GM23338 (cell line): ENCODE results near the gene CCDC102A. TPM values are rescaled to one million over a fixed set of nuclear protein-coding genes. Genes with fewer than 3 reads are reported as not detected.

Source experiments
- ATAC-seq: fragments of 200-7000 bp; cut with Tn5 transposase; 3 replicates; pipeline ENCODE4 v1.9.1; 2020
- DNase-seq: peaks from one replicate; pipeline ENCODE4 v3.0.0-alpha.2; 2015; ENCODE audit warnings: low spot score
- H2AFZ ChIP-seq: fragments of 200-600 bp; sonication (generic); 2 replicates; pipeline ENCODE4 v1.8.0; 2016; ENCODE audit warnings: antibody characterized with exemption, mild to moderate bottlenecking, moderate library complexity
- H3F3A ChIP-seq: fragments of 200-600 bp; sonication (generic); replicated peaks from 2 replicates; pipeline ENCODE4 v1.8.0; 2017; ENCODE audit warnings: antibody characterized with exemption, mixed run types, low read depth
- H3K27ac ChIP-seq: fragments of 200-600 bp; sonication (generic); 2 replicates; pipeline ENCODE4 v1.6.1; 2016; ENCODE audit warnings: low read depth
- H3K27me3 ChIP-seq: fragments of 200-600 bp; sonication (generic); 2 replicates; pipeline ENCODE4 v1.8.0; 2016; ENCODE audit warnings: mild to moderate bottlenecking, mixed run types, moderate library complexity; ENCODE audit not compliant: insufficient read depth
- H3K36me3 ChIP-seq: fragments of 200-600 bp; sonication (generic); 2 replicates; pipeline ENCODE4 v1.8.0; 2016; ENCODE audit warnings: mild to moderate bottlenecking; ENCODE audit not compliant: insufficient read depth
- H3K4me1 ChIP-seq: fragments of 200-600 bp; sonication (generic); 2 replicates; pipeline ENCODE4 v1.8.0; 2016; ENCODE audit warnings: mild to moderate bottlenecking, moderate library complexity; ENCODE audit not compliant: insufficient read depth
- H3K4me2 ChIP-seq: fragments of 200-600 bp; sonication (generic); 2 replicates; pipeline ENCODE4 v1.7.1; 2017; ENCODE audit warnings: mixed run types
- H3K4me3 ChIP-seq: fragments of 200-600 bp; sonication (generic); 2 replicates; pipeline ENCODE4 v1.6.1; 2016; ENCODE audit warnings: mixed run types
- H3K79me2 ChIP-seq: fragments of 200-600 bp; sonication (generic); replicated peaks from 2 replicates; pipeline ENCODE4 v1.8.0; 2017; ENCODE audit warnings: mild to moderate bottlenecking; ENCODE audit not compliant: insufficient read depth
- H3K9me2 ChIP-seq: fragments of 200-600 bp; sonication (generic); 2 replicates; pipeline ENCODE4 v1.8.0; 2017; ENCODE audit not compliant: insufficient read depth
- H4K20me1 ChIP-seq: fragments of 200-600 bp; sonication (generic); replicated peaks from 2 replicates; pipeline ENCODE4 v1.8.0; 2017; ENCODE audit warnings: mild to moderate bottlenecking; ENCODE audit not compliant: insufficient read depth
- H3K27ac Mint-ChIP-seq: 2 replicates; pipeline ENCODE4 v1.8.0; 2020; ENCODE audit warnings: inconsistent platforms, mild to moderate bottlenecking, moderate library complexity, mixed read lengths
- H3K27me3 Mint-ChIP-seq: 3 replicates; pipeline ENCODE4 v1.8.0; 2022; ENCODE audit warnings: low read depth, mild to moderate bottlenecking, moderate library complexity, mixed read lengths, inconsistent platforms; ENCODE audit not compliant: insufficient read depth, poor library complexity
- H3K36me3 Mint-ChIP-seq: 3 replicates; pipeline ENCODE4 v1.8.0; 2021; ENCODE audit warnings: low read depth, mild to moderate bottlenecking, inconsistent platforms, moderate library complexity, mixed read lengths
- H3K4me1 Mint-ChIP-seq: 3 replicates; pipeline ENCODE4 v1.8.0; 2020; ENCODE audit warnings: mild to moderate bottlenecking, inconsistent platforms, mixed read lengths
- H3K4me3 Mint-ChIP-seq: 3 replicates; pipeline ENCODE4 v1.8.0; 2021; ENCODE audit warnings: moderate library complexity, mild to moderate bottlenecking, inconsistent platforms, mixed read lengths
- H3K9me3 Mint-ChIP-seq: 3 replicates; pipeline ENCODE4 v1.8.0; 2020; ENCODE audit warnings: moderate library complexity, mild to moderate bottlenecking, inconsistent platforms, mixed read lengths
- EZH2phosphoT487 ChIP-seq: fragments of 200-600 bp; sonication (generic); IDR thresholded peaks from one replicate; pipeline ENCODE4 v1.8.1; 2018; ENCODE audit warnings: antibody characterized with exemption; ENCODE audit not compliant: unreplicated experiment
- JUNB ChIP-seq: IDR thresholded peaks from one replicate; pipeline ENCODE4 v1.6.1; 2016; ENCODE audit warnings: antibody characterized with exemption; ENCODE audit not compliant: unreplicated experiment
- POLR2AphosphoS5 ChIP-seq: IDR thresholded peaks from 2 replicates; pipeline ENCODE4 v1.6.1; 2016; ENCODE audit warnings: antibody characterized with exemption, low read depth
- ZNF114 ChIP-seq: fragments of 250-450 bp; sonication (Bioruptor Pico); IDR thresholded peaks from 2 replicates; pipeline ENCODE4 v1.5.0; 2020; ENCODE audit warnings: mild to moderate bottlenecking, moderate library complexity
- polyA plus RNA-seq: library from polyadenylated mRNA; unstranded; fragments of >200 nt; fragmentation: Nextera tagmentation; extraction: Ambion mirVana; gene quantifications from 2 replicates; pipeline ENCODE4 v1.2.1, GENCODE V29; 2016
- total RNA-seq: library from RNA; depleted of rRNA; stranded (reverse); fragments of >200 nt; shearing (Covaris generic); gene quantifications from 2 replicates; pipeline ENCODE4 v1.2.3, GENCODE V29; 2014
- TF ChIP-seq, protein P1 (sequence below): fragments of 250-450 bp; sonication (Bioruptor Pico); IDR thresholded peaks from 2 replicates; pipeline ENCODE4 v1.5.0; 2020; ENCODE audit warnings: mild to moderate bottlenecking, moderate library complexity

CCDC102A gene
- total and polyA plus RNA-seq, 2 experiments from 2014 or later: 2.0 to 5.2 TPM

DNA sequence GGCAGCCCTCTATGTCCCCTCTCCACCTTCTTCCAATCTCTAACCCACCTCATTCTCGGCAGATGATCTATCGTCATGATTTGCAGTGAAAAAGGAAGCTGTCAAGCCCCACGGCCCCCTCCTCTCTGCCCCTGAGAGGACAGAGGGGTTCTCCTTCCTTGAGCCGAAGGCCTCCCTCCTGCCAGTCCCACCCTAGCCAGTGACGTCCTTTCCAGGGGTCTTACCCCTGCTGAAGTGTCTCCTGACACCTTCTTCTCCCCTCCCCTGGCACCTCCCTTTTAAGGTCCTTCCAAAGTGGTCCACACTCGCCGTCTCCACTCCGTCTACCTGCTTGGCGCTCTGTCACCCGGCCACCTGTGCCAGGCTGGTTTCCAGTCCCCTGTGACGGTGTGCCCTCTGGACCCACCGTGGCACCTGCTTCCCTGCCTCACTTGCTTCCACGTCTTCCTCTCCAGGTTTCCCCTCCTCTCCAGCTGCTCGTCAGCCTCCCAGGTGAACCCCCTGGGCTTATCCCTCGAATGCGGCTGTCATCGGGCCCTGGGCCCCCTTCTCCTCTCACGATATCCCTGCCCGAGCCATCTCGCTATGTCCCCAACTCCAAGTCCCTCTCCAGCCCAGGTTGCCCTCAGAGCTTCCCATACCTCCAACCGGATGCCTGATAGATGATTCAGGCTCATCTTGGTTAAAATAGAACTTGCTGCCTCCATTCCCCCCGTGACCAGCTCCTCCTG, 5.7 kb downstream of the CCDC102A start (continued):
- TF ChIP-seq, protein P1, sequence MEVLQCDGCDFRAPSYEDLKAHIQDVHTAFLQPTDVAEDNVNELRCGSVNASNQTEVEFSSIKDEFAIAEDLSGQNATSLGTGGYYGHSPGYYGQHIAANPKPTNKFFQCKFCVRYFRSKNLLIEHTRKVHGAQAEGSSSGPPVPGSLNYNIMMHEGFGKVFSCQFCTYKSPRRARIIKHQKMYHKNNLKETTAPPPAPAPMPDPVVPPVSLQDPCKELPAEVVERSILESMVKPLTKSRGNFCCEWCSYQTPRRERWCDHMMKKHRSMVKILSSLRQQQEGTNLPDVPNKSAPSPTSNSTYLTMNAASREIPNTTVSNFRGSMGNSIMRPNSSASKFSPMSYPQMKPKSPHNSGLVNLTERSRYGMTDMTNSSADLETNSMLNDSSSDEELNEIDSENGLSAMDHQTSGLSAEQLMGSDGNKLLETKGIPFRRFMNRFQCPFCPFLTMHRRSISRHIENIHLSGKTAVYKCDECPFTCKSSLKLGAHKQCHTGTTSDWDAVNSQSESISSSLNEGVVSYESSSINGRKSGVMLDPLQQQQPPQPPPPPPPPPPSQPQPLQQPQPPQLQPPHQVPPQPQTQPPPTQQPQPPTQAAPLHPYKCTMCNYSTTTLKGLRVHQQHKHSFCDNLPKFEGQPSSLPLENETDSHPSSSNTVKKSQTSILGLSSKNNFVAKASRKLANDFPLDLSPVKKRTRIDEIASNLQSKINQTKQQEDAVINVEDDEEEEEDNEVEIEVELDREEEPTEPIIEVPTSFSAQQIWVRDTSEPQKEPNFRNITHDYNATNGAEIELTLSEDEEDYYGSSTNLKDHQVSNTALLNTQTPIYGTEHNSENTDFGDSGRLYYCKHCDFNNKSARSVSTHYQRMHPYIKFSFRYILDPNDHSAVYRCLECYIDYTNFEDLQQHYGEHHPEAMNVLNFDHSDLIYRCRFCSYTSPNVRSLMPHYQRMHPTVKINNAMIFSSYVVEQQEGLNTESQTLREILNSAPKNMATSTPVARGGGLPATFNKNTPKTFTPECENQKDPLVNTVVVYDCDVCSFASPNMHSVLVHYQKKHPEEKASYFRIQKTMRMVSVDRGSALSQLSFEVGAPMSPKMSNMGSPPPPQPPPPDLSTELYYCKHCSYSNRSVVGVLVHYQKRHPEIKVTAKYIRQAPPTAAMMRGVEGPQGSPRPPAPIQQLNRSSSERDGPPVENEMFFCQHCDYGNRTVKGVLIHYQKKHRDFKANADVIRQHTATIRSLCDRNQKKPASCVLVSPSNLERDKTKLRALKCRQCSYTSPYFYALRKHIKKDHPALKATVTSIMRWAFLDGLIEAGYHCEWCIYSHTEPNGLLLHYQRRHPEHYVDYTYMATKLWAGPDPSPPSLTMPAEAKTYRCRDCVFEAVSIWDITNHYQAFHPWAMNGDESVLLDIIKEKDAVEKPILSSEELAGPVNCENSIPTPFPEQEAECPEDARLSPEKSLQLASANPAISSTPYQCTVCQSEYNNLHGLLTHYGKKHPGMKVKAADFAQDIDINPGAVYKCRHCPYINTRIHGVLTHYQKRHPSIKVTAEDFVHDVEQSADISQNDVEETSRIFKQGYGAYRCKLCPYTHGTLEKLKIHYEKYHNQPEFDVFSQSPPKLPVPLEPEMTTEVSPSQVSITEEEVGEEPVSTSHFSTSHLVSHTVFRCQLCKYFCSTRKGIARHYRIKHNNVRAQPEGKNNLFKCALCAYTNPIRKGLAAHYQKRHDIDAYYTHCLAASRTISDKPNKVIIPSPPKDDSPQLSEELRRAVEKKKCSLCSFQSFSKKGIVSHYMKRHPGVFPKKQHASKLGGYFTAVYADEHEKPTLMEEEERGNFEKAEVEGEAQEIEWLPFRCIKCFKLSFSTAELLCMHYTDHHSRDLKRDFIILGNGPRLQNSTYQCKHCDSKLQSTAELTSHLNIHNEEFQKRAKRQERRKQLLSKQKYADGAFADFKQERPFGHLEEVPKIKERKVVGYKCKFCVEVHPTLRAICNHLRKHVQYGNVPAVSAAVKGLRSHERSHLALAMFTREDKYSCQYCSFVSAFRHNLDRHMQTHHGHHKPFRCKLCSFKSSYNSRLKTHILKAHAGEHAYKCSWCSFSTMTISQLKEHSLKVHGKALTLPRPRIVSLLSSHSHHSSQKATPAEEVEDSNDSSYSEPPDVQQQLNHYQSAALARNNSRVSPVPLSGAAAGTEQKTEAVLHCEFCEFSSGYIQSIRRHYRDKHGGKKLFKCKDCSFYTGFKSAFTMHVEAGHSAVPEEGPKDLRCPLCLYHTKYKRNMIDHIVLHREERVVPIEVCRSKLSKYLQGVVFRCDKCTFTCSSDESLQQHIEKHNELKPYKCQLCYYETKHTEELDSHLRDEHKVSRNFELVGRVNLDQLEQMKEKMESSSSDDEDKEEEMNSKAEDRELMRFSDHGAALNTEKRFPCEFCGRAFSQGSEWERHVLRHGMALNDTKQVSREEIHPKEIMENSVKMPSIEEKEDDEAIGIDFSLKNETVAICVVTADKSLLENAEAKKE (CRISPR knock-in tag): no peak
- no peak for TF ChIP-seq POLR2AphosphoS5

GRCh38 chr16:57530104-57530521, 6.3 kb downstream of the CCDC102A start:
- Mint-ChIP-seq H3K27me3 (peaks cover 44% of the 10 kb centered on the region), H3K4me3 (peak overlapping the region; percentile 84), H3K36me3 (peaks cover 30% of the 10 kb centered on the region), H3K27ac (no peak overlapping the region), H3K9me3 (peaks cover 3% of the 10 kb centered on the region; the same call in 2 of the 3 replicates), H3K4me1 (peaks cover 64% of the 10 kb centered on the region)
- Histone ChIP-seq H3K4me2 (peak overlapping the region; percentile 85), H3K4me3 (peak overlapping the region; percentile 68), H2AFZ (no peak overlapping the region), H3K4me1 (peaks cover 37% of the 10 kb centered on the region), H3F3A (peaks cover 15% of the 10 kb centered on the region; the same call in 1 of the 2 replicates), H3K36me3 (no peaks in the 10 kb centered on the region), H3K79me2 (peaks cover 15% of the 10 kb centered on the region), H4K20me1 (peaks cover 9% of the 10 kb centered on the region; the same call in 1 of the 2 replicates), H3K9me2 (no peaks in the 10 kb centered on the region), H3K27me3 (peaks cover 12% of the 10 kb centered on the region), H3K27ac (no peak overlapping the region)
- no peak for DNase-seq
- ATAC-seq: no peak
- TF ChIP-seq EZH2phosphoT487 (no peak), JUNB (no peak), ZNF114 (CRISPR knock-in tag) (no peak)
- TF ChIP-seq, protein P1 (CRISPR knock-in tag): no peak
